Loucy (cell line): ENCODE measurements around the gene KAT2A.
A peak's percentile ranks its signal among the peaks of the same experiment; 100 is the strongest.

Experiments used
- H2AFZ ChIP-seq: fragments of 200-600 bp; sonication (generic); 2 replicates; pipeline ENCODE4 v1.6.0; 2016; ENCODE audit warnings: antibody characterized with exemption, mild to moderate bottlenecking, low read length, moderate library complexity
- H3F3A ChIP-seq: fragments of 200-600 bp; 2 replicates; pipeline ENCODE4 v1.6.0; 2016; ENCODE audit warnings: antibody characterized with exemption, low read depth, mild to moderate bottlenecking
- H3K27me3 ChIP-seq: fragments of 200-600 bp; sonication (generic); 2 replicates; pipeline ENCODE4 v1.6.1; 2014; ENCODE audit warnings: low read length, mild to moderate bottlenecking; ENCODE audit not compliant: insufficient read depth, poor library complexity, severe bottlenecking
- H3K36me3 ChIP-seq: fragments of 200-600 bp; sonication (generic); 2 replicates; pipeline ENCODE4 v1.6.1; 2016; ENCODE audit warnings: low read length; ENCODE audit not compliant: insufficient read depth
- H3K4me1 ChIP-seq: fragments of 200-600 bp; sonication (generic); 2 replicates; pipeline ENCODE4 v1.5.1; 2014; ENCODE audit warnings: low read length, mild to moderate bottlenecking; ENCODE audit not compliant: insufficient read depth, poor library complexity, severe bottlenecking
- H3K4me2 ChIP-seq: fragments of 200-600 bp; sonication (generic); 2 replicates; pipeline ENCODE4 v1.6.0; 2014; ENCODE audit warnings: antibody characterized with exemption, low read length, low read depth, mild to moderate bottlenecking; ENCODE audit not compliant: poor library complexity, severe bottlenecking
- H3K4me3 ChIP-seq: fragments of 200-600 bp; sonication (generic); 2 replicates; pipeline ENCODE4 v1.5.1; 2014; ENCODE audit warnings: low read length, mild to moderate bottlenecking, mixed read lengths; ENCODE audit not compliant: poor library complexity, severe bottlenecking
- H3K79me2 ChIP-seq: fragments of 200-600 bp; sonication (generic); 2 replicates; pipeline ENCODE4 v1.6.1; 2014; ENCODE audit warnings: low read length; ENCODE audit not compliant: insufficient read depth
- H3K9ac ChIP-seq: fragments of 200-600 bp; sonication (generic); 2 replicates; pipeline ENCODE4 v1.6.0; 2014; ENCODE audit warnings: mild to moderate bottlenecking, low read depth, low read length, moderate library complexity; ENCODE audit not compliant: poor library complexity, severe bottlenecking
- H3K9me2 ChIP-seq: fragments of 200-600 bp; sonication (generic); replicated peaks from 2 replicates; pipeline ENCODE4 v1.6.1; 2016; ENCODE audit warnings: low read depth, low read length, mixed read lengths
- H3K9me3 ChIP-seq: fragments of 200-600 bp; sonication (generic); 2 replicates; pipeline ENCODE4 v1.6.1; 2014; ENCODE audit warnings: mild to moderate bottlenecking, antibody characterized with exemption, low read length, low read depth; ENCODE audit not compliant: insufficient read depth
- H4K20me1 ChIP-seq: fragments of 200-600 bp; sonication (generic); 2 replicates; pipeline ENCODE4 v1.6.0; 2014; ENCODE audit warnings: antibody characterized with exemption, low read length, mild to moderate bottlenecking; ENCODE audit not compliant: insufficient read depth, poor library complexity, severe bottlenecking
- EZH2phosphoT487 ChIP-seq: fragments of 200-600 bp; IDR thresholded peaks from 2 replicates; pipeline ENCODE4 v1.6.1; 2018; ENCODE audit warnings: antibody characterized with exemption, mild to moderate bottlenecking, moderate library complexity, borderline replicate concordance
- TF ChIP-seq, protein P1 (sequence below): fragments of 200-600 bp; sonication (generic); conservative IDR thresholded peaks from 2 replicates; pipeline ENCODE4 v1.5.1; 2014; ENCODE audit warnings: mild to moderate bottlenecking, antibody characterized with exemption, low read length

Gene KAT2A

DNA sequence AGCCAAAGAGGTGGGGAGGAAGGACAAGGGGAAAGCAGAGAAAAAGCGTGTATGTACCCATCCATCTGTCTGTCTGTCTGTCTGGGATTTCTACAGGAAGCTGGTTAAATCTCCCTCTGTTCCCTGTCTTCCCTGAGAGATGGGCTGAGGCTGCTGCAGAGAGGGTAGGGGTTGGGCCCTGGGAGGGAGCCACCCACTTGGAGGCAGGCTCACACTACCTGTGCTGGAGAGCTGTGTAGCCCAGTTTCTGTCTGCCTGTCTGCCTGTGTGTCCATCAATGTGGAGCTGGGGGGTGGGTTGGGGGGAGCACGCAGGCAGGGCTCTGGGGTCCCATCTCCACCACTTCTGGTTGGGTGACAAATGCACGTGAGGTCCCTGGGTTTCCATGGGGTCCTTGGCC lies 52.2 kb downstream of the KAT2A start:
- Histone ChIP-seq H3K9ac (no peak overlapping the region), H3K4me1 (peaks cover 31% of the 10 kb centered on the region), H3K9me3 (no peaks in the 10 kb centered on the region), H2AFZ (no peak overlapping the region), H3K27me3 (no peaks in the 10 kb centered on the region), H3K4me2 (no peak overlapping the region), H3K9me2 (no peaks in the 10 kb centered on the region), H3K4me3 (no peak overlapping the region), H3K36me3 (no peaks in the 10 kb centered on the region), H3F3A (no peaks in the 10 kb centered on the region), H3K79me2 (peaks cover 18% of the 10 kb centered on the region; the same call in 1 of the 2 replicates), H4K20me1 (no peaks in the 10 kb centered on the region)
- TF ChIP-seq, protein P1, sequence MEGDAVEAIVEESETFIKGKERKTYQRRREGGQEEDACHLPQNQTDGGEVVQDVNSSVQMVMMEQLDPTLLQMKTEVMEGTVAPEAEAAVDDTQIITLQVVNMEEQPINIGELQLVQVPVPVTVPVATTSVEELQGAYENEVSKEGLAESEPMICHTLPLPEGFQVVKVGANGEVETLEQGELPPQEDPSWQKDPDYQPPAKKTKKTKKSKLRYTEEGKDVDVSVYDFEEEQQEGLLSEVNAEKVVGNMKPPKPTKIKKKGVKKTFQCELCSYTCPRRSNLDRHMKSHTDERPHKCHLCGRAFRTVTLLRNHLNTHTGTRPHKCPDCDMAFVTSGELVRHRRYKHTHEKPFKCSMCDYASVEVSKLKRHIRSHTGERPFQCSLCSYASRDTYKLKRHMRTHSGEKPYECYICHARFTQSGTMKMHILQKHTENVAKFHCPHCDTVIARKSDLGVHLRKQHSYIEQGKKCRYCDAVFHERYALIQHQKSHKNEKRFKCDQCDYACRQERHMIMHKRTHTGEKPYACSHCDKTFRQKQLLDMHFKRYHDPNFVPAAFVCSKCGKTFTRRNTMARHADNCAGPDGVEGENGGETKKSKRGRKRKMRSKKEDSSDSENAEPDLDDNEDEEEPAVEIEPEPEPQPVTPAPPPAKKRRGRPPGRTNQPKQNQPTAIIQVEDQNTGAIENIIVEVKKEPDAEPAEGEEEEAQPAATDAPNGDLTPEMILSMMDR: no peak
- no peak for TF ChIP-seq EZH2phosphoT487

DNA sequence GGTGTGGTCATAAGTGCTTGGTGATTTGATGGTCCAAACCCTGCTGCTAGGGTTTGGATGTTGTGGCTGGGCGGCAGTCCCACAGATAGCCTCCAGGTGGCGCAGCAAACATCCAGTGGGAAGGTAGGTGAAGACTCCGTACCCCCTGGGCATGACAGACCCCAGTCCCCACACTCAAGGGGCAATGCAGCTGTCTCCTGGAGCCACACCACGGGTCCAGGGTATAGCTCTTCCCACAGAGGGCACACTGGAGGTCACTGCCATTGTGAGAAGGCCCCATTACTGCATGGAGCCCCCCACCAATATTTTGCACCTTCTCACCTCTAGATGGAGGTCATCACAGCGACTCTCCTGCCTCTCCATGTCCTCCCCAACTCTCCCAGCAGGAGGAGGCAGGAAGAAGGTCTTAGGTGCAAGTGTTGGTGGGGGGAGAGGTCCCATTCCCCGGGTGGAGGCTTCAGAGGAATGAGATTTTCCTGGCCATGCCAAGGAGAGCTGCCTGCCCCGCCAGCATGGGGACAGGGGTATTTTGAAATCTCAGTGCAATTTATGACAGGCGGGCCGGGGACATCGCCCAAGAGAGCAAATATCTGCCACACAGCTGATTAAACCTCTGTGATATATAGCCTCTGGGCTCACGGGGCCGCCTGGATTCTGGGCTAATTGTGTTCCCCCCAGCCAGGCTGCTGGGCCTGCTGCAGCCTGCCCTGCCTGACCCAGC lies 53.6 kb downstream of the KAT2A start:
- H3K4me1 ChIP-seq: peaks cover 22% of the 10 kb centered on the region
- no peak overlapping the region for H3K4me2 ChIP-seq
- no peaks in the 10 kb centered on the region for H3K27me3 ChIP-seq
- peaks cover 3% of the 10 kb centered on the region; the same call in 1 of the 2 replicates for H3K79me2 ChIP-seq
- no peaks in the 10 kb centered on the region for H3F3A ChIP-seq
- H3K9me2 ChIP-seq: no peaks in the 10 kb centered on the region
- H4K20me1 ChIP-seq: no peaks in the 10 kb centered on the region
- no peak overlapping the region; the same call in 1 of the 2 replicates for H2AFZ ChIP-seq
- H3K9ac ChIP-seq: no peak overlapping the region
- H3K4me3 ChIP-seq: no peak overlapping the region
- no peaks in the 10 kb centered on the region for H3K36me3 ChIP-seq
- TF ChIP-seq, protein P1: peak; percentile 98
- TF ChIP-seq EZH2phosphoT487: no peak
- H3K9me3 ChIP-seq: no peaks in the 10 kb centered on the region

DNA sequence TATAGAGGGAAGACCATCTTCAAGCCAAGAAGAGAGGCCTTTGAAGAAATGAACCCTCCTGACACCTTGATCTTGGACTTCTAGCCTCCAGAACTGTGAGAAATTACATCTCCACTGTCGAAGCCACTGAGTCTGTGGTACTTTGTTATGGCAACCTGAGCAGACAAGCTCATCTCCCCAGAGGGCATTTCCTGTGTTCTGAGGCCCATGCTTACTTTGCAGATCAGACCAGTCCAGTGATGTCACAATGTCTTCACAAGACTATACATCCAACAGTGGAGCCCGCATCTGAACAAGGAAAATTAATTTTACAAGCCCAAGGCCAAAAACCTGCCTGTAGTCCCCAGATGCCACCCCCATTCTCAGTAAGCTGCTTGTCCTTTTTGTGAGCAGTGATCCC lies 56.0 kb downstream of the KAT2A start:
- H2AFZ ChIP-seq: no peak overlapping the region
- H4K20me1 ChIP-seq: no peaks in the 10 kb centered on the region
- no peaks in the 10 kb centered on the region for H3K9me2 ChIP-seq
- no peak overlapping the region for H3K4me3 ChIP-seq
- no peak overlapping the region for H3K4me2 ChIP-seq
- H3K9ac ChIP-seq: no peak overlapping the region
- peaks cover 9% of the 10 kb centered on the region for H3K4me1 ChIP-seq
- no peaks in the 10 kb centered on the region for H3F3A ChIP-seq
- H3K79me2 ChIP-seq: no peaks in the 10 kb centered on the region
- no peaks in the 10 kb centered on the region for H3K9me3 ChIP-seq
- no peaks in the 10 kb centered on the region for H3K36me3 ChIP-seq
- H3K27me3 ChIP-seq: no peaks in the 10 kb centered on the region
- TF ChIP-seq, protein P1: no peak
- TF ChIP-seq EZH2phosphoT487: no peak
